Measurements from ENCODE around the gene RFX8. TPM values are rescaled to one million over a fixed set of nuclear protein-coding genes. Genes with fewer than 3 reads are reported as not detected.

Gene RFX8
- total RNA-seq, 2 donors from 2014 or later: not detected

DNA sequence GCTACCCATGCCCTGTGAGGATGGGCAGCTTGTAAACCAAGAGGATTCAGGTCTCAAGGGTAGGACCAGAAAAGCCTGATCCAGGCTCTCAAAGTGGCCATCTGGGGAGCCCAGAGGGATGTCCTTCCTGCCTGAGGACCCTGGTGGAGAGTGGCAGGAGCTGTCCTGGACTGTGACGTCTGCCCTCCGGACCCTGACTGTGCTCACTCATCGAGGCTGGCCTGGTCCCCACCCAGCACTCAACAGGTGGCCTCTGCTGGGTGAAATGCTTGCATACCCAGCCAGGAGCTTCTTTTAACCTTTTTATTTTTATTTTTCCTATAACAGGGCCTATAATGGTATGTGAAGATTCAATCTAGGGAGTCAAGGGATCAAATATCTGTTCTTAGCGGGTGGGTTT, 112.1 kb downstream of the RFX8 start:
- no peaks in the 10 kb centered on the region for H3K9me3 Mint-ChIP-seq
- DNase-seq: no peak
- Histone ChIP-seq H3K9me3 (ENCODE audit: control insufficient read depth, low read length) (no peaks in the 10 kb centered on the region), H3K9ac (ENCODE audit: extremely low read depth, low read length, poor library complexity, severe bottlenecking) (no peak overlapping the region), H3K4me3 (ENCODE audit: low read length) (no peak overlapping the region), H3K36me3 (ENCODE audit: control insufficient read depth, insufficient read depth, low read length) (no peaks in the 10 kb centered on the region), H3K27ac (ENCODE audit: low read depth, low read length) (no peak overlapping the region), H3K27me3 (ENCODE audit: control insufficient read depth, insufficient read depth, low read length, poor library complexity, severe bottlenecking) (peaks cover 51% of the 10 kb centered on the region), H3K4me1 (ENCODE audit: control insufficient read depth, insufficient read depth, low read length) (peaks cover 7% of the 10 kb centered on the region)
- no peaks in the 10 kb centered on the region for H3K36me3 Mint-ChIP-seq (ENCODE audit: low read depth)
- H3K4me1 Mint-ChIP-seq: peaks cover 18% of the 10 kb centered on the region
- peaks cover 62% of the 10 kb centered on the region for H3K27me3 Mint-ChIP-seq (ENCODE audit: insufficient read depth)
- no peak overlapping the region for H3K27ac Mint-ChIP-seq
- TF ChIP-seq, protein P1, sequence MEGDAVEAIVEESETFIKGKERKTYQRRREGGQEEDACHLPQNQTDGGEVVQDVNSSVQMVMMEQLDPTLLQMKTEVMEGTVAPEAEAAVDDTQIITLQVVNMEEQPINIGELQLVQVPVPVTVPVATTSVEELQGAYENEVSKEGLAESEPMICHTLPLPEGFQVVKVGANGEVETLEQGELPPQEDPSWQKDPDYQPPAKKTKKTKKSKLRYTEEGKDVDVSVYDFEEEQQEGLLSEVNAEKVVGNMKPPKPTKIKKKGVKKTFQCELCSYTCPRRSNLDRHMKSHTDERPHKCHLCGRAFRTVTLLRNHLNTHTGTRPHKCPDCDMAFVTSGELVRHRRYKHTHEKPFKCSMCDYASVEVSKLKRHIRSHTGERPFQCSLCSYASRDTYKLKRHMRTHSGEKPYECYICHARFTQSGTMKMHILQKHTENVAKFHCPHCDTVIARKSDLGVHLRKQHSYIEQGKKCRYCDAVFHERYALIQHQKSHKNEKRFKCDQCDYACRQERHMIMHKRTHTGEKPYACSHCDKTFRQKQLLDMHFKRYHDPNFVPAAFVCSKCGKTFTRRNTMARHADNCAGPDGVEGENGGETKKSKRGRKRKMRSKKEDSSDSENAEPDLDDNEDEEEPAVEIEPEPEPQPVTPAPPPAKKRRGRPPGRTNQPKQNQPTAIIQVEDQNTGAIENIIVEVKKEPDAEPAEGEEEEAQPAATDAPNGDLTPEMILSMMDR (conservative IDR thresholded peaks at IDR 0.05): no peak
- no peak overlapping the region for H3K4me3 Mint-ChIP-seq
- WGBS, 2 experiments (ENCODE audit: insufficient coverage in 1 of 2, insufficient read length in 1 of 2): 89 to 100% methylated on average over 1 to 4 of the region's 4 CpGs

DNA sequence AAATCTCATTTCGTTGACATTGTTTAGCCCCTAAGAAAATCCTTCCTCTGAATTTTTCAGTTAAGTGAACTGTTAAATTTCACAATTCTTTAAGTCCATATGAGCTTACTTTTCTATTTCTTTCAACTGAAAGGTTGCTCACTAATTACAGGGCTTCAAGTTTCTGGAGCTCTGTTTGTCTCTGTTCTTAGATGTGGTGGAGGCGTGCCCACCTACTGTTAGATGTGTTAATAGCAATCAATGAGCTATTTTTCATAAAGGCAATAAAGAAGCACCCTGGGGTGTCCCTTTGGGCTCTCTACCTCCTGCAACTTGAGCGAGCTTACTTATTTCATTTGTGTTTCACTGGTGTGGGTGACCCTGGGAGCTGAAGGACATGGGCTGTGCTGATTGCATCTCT, 112.6 kb downstream of the RFX8 start:
- Mint-ChIP-seq H3K27me3 (ENCODE audit: insufficient read depth) (peaks cover 64% of the 10 kb centered on the region), H3K4me3 (no peak overlapping the region), H3K36me3 (ENCODE audit: low read depth) (no peaks in the 10 kb centered on the region), H3K4me1 (peaks cover 18% of the 10 kb centered on the region), H3K9me3 (no peaks in the 10 kb centered on the region), H3K27ac (no peak overlapping the region)
- TF ChIP-seq, protein P1 (conservative IDR thresholded peaks at IDR 0.05): no peak
- Histone ChIP-seq H3K4me3 (ENCODE audit: low read length) (no peak overlapping the region), H3K27ac (ENCODE audit: low read depth, low read length) (no peak overlapping the region), H3K4me1 (ENCODE audit: control insufficient read depth, insufficient read depth, low read length) (peaks cover 7% of the 10 kb centered on the region), H3K27me3 (ENCODE audit: control insufficient read depth, insufficient read depth, low read length, poor library complexity, severe bottlenecking) (peaks cover 51% of the 10 kb centered on the region), H3K36me3 (ENCODE audit: control insufficient read depth, insufficient read depth, low read length) (no peaks in the 10 kb centered on the region), H3K9me3 (ENCODE audit: control insufficient read depth, low read length) (no peaks in the 10 kb centered on the region), H3K9ac (ENCODE audit: extremely low read depth, low read length, poor library complexity, severe bottlenecking) (no peak overlapping the region)
- 81 to 100% methylated on average over 2 to 3 of the region's 3 CpGs for WGBS, 2 experiments (ENCODE audit: insufficient coverage in 1 of 2, insufficient read length in 1 of 2)
- DNase-seq: no peak

DNA sequence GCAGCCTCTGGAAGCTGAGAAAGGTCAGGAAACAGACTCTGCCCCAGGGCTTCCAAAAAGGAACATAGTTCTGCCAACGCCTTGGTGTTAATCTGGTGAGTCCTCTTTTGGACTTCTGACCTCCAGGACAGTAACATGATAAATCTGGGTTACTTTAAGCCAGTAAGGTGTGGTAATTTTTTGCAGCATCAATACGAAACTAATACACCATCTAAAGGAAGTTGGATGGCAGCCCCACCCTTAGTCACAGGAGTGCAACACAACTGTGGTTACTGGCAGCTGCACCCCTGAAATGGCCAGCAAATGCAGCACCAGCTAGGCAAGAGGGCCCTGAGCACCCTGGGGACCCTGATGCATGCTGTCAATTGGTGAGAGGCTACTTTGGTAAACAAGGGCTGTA, 113.4 kb downstream of the RFX8 start:
- TF ChIP-seq, protein P1 (conservative IDR thresholded peaks at IDR 0.05): no peak
- Mint-ChIP-seq H3K4me1 (peaks cover 18% of the 10 kb centered on the region), H3K27me3 (ENCODE audit: insufficient read depth) (peaks cover 66% of the 10 kb centered on the region), H3K36me3 (ENCODE audit: low read depth) (no peaks in the 10 kb centered on the region), H3K9me3 (no peaks in the 10 kb centered on the region), H3K27ac (no peak overlapping the region), H3K4me3 (no peak overlapping the region)
- H3K9ac ChIP-seq (ENCODE audit: extremely low read depth, low read length, poor library complexity, severe bottlenecking): no peak overlapping the region
- no peak overlapping the region for H3K4me3 ChIP-seq (ENCODE audit: low read length)
- no peak overlapping the region for H3K27ac ChIP-seq (ENCODE audit: low read depth, low read length)
- no peaks in the 10 kb centered on the region for H3K9me3 ChIP-seq (ENCODE audit: control insufficient read depth, low read length)
- DNase-seq: no peak
- peaks cover 7% of the 10 kb centered on the region for H3K4me1 ChIP-seq (ENCODE audit: control insufficient read depth, insufficient read depth, low read length)
- peaks cover 46% of the 10 kb centered on the region for H3K27me3 ChIP-seq (ENCODE audit: control insufficient read depth, insufficient read depth, low read length, poor library complexity, severe bottlenecking)
- 73 to 89% methylated on average over 2 of the region's 2 CpGs for WGBS, 2 experiments (ENCODE audit: insufficient coverage in 1 of 2, insufficient read length in 1 of 2)
- no peaks in the 10 kb centered on the region for H3K36me3 ChIP-seq (ENCODE audit: control insufficient read depth, insufficient read depth, low read length)

All from endodermal cell (in vitro differentiated cells).